Ovary (tissue), 9 donors: ENCODE measurements around the gene DIO3. TPM values are rescaled to one million over a fixed set of nuclear protein-coding genes. Genes with fewer than 3 reads are reported as not detected.
A peak's percentile ranks its signal among the peaks of the same experiment; 100 is the strongest.

Experiments used
- DNase-seq, 5 donors: peaks; one replicate each; pipeline ENCODE4 v3.0.0-alpha.2; 2019 to 2020
- H3K27ac ChIP-seq, 2 donors: fragments of 200-600 bp; one replicate each; pipeline versions ENCODE4 v1.5.1 to v1.8.0; 2019 to 2022
- H3K27me3 ChIP-seq: fragments of 200-600 bp; one replicate; pipeline ENCODE4 v1.8.0; 2022
- H3K36me3 ChIP-seq: fragments of 200-600 bp; sonication (generic); one replicate; pipeline ENCODE4 v1.5.1; 2019
- H3K4me1 ChIP-seq: one replicate; pipeline ENCODE4 v1.8.1; 2013; ENCODE audit warnings: mild to moderate bottlenecking, moderate library complexity; ENCODE audit not compliant: insufficient read depth
- H3K4me3 ChIP-seq: fragments of 200-600 bp; sonication (generic); one replicate; pipeline ENCODE4 v1.5.1; 2017
- H3K9me3 ChIP-seq, 2 donors: fragments of 200-600 bp in 1 of 2; sonication (generic) in 1 of 2; one replicate each; pipeline versions ENCODE4 v1.5.1 to v1.8.1; 2013 to 2019; ENCODE audit warnings: mild to moderate bottlenecking in 1 of 2, moderate library complexity in 1 of 2
- CTCF ChIP-seq, 3 donors: fragments of 450-650 bp in 2 of 3; fragments of 200-600 bp in 1 of 3; IDR thresholded peaks; one replicate each; pipeline versions ENCODE4 v1.5.1 to v1.8.0; 2016 to 2022; ENCODE audit warnings: antibody characterized with exemption in 3 of 3, mild to moderate bottlenecking in 1 of 3
- EP300 ChIP-seq: sonication (generic); formaldehyde crosslinking; IDR thresholded peaks from one replicate; pipeline ENCODE4 v1.6.1; 2017; ENCODE audit warnings: antibody characterized with exemption
- POLR2A ChIP-seq: fragments of 450-650 bp; IDR thresholded peaks from one replicate; pipeline ENCODE4 v1.6.1; 2017; ENCODE audit warnings: antibody characterized with exemption, mild to moderate bottlenecking, moderate library complexity
- WGBS, 3 donors: extraction: QIAGEN DNeasy Blood & Tissue Kit in 1 of 3; methylation state at CpG; one replicate each; pipeline versions ENCODE4 v1.1.5 to v1.1.7; 2013 to 2017; 5-methylcytosine and 5-hydroxymethylcytosine counted together
- intact Hi-C, 4 donors: fragments of 100-400 bp; cut with DNase I; formaldehyde crosslinking; loops; one replicate each; pipeline versions ENCODE4 v1.11.0 to v1.15.1; 2022 to 2023
- polyA plus RNA-seq, 2 donors: library from polyadenylated mRNA; stranded (reverse); fragments of 200-250 nt in 1 of 2; fragments of 350-450 nt in 1 of 2; fragmentation: Illumina TruSeq in 1 of 2; extraction: RNeasy Lipid Tissue Mini Kit (QIAGEN cat#74804) in 1 of 2; gene quantifications; one replicate each; pipeline ENCODE4 v1.2.3, GENCODE V29; 2013 to 2014
- total RNA-seq, 7 donors: library from RNA; depleted of rRNA in 2 of 7; stranded (reverse); fragments of >200 nt in 2 of 7; fragmentation: NEBNext Ultra II Directional in 3 of 7; extraction: Animal tissue kit (Norgen Biotek cat#: 25700) in 3 of 7; gene quantifications; one replicate each; pipeline versions ENCODE4 v1.1.0 to v1.2.4, GENCODE V29; 2016 to 2023
- donor health status: DM: no; HTN: no; CAD: no; lungs with moderate emphysema.
- donor health status: DM: no; HTN: no; CAD: no.
- donor health status: Bipolar disorder and iron deficiency.
- donor health status: DM: yes; HTN: yes; CAD: no.
- donor health status: DM: no; HTN: no; CAD: no.
- donor health status: DM: yes; HTN: yes; CAD: no.

The DIO3 gene
- total and polyA plus RNA-seq, 9 donors, result 3.1 to 24.7 (median 13.9) TPM

- Histone ChIP-seq H3K9me3 (no peaks in the 10 kb centered on the region), H3K27ac (no peak overlapping the region), H3K4me1 (no peaks in the 10 kb centered on the region), H3K36me3 (no peaks in the 10 kb centered on the region), H3K27me3 (no peaks in the 10 kb centered on the region), H3K4me3 (no peak overlapping the region)
- no peak for DNase-seq
- TF ChIP-seq CTCF (IDR thresholded peaks at IDR 0.05) (no peak), POLR2A (no peak), EP300 (no peak)
- intact Hi-C loops, result no loop called here
- WGBS, 3 donors, result 92 to 97% (median 92%) methylated on average over 9 of the region's 9 CpGs
Observed at GRCh38 chr14:101594511-101595148, 33.3 kb downstream of the DIO3 start.

DNA sequence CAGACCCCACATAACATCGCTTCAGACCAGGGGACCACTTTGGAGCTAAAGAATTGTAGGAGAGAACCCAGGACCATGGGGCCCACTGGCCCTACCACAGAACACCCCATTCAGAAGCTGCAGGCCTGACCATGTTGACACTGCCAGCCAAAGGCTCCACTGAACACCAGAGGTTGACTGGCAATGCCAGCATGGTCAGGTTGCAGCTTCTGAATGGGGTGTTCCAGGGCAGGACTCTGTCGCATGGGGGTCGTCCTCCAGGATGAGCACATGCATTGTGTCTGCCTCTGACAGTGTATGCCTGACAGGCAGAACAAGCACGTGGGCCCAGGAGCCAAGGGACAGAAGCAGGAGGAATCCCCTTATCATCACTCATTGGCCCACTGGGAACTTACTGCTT is 34.1 kb downstream of the DIO3 start:
- H3K4me1 ChIP-seq, result no peaks in the 10 kb centered on the region
- no peaks in the 10 kb centered on the region for H3K27me3 ChIP-seq
- intact Hi-C loops, result no loop called here
- H3K36me3 ChIP-seq, result no peaks in the 10 kb centered on the region
- TF ChIP-seq EP300, result no peak
- TF ChIP-seq CTCF (IDR thresholded peaks at IDR 0.05), result no peak
- no peaks in the 10 kb centered on the region for H3K9me3 ChIP-seq
- H3K4me3 ChIP-seq, result no peak overlapping the region
- 87 to 92% (median 88%) methylated on average over 4 of the region's 4 CpGs for WGBS, 3 donors
- H3K27ac ChIP-seq, result no peak overlapping the region
- peak in 2 of 5 donors; percentile 2 to 6 for DNase-seq

DNA sequence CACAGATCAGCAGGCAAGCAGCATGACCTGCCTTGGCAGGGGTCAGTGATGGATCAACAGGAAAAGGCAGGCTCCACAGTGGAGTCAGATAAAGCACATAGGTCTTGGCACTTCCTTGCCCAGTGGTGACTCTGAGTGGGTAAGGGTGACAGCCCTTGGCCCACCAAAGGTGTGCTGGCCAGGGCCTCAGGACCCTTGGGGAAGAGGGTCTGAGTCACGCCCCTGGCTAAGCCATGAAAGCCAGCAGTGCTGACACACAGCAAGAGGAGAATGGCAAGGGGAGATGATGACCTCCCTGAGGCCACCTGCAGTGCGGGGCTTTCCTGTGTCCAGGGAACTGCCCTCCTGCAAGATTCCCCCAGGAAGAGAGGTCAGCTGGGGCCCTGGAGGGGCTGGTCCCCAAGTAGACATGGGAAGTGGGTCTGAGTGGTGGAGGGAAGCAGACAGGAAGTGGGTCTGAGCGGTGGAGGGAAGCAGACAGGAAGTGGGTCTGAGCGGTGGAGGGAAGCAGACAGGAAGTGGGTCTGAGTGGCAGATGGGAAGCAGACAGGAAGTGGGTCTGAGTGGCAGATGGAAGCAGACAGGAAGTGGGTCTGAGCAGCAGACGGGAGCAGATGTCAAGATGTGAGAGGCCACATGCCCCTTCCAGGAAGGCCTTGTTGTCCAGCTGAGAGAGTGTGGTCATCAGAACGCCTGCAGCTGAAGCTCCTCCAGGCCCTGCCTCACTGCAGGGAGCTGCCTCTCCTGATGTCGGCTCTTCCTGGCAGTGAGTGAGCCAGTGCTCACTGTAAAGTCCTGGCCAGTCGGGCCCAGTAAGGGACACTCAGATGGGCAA is 34.8 kb downstream of the DIO3 start:
- peak in 3 of 5 donors; percentile 5 to 8 (median 7) for DNase-seq
- no peaks in the 10 kb centered on the region for H3K36me3 ChIP-seq
- no peaks in the 10 kb centered on the region for H3K4me1 ChIP-seq
- H3K27me3 ChIP-seq, result no peaks in the 10 kb centered on the region
- no peak overlapping the region for H3K4me3 ChIP-seq
- intact Hi-C loops, result no loop called here
- TF ChIP-seq CTCF (IDR thresholded peaks at IDR 0.05) (no peak), EP300 (no peak), POLR2A (no peak)
- H3K9me3 ChIP-seq, result no peaks in the 10 kb centered on the region
- no peak overlapping the region for H3K27ac ChIP-seq
- WGBS, 3 donors, result 69 to 90% (median 89%) methylated on average over 8 of the region's 8 CpGs

GRCh38 chr14:101596742-101597141 is 35.4 kb downstream of the DIO3 start:
- TF ChIP-seq EP300, result no peak
- no peak for TF ChIP-seq CTCF (IDR thresholded peaks at IDR 0.05)
- no peak for TF ChIP-seq POLR2A
- 86 to 95% (median 86%) methylated on average over 7 of the region's 7 CpGs for WGBS, 3 donors
- DNase-seq, result peak in 1 of 5 donors; percentile 8

More at GRCh38 chr14:101596742-101597141, 35.4 kb downstream of the DIO3 start:
- Histone ChIP-seq H3K4me3 (no peak overlapping the region), H3K27me3 (no peaks in the 10 kb centered on the region), H3K36me3 (no peaks in the 10 kb centered on the region), H3K27ac (no peak overlapping the region), H3K4me1 (no peaks in the 10 kb centered on the region), H3K9me3 (no peaks in the 10 kb centered on the region)
- intact Hi-C loops, result no loop called here
